Psoas muscle (tissue), 8 donors: ENCODE data around the gene PRR20G. TPM values are rescaled to one million over a fixed set of nuclear protein-coding genes. Genes with fewer than 3 reads are reported as not detected.

Experiments used
- ATAC-seq, 4 donors: fragments of 200-7000 bp; cut with Tn5 transposase; one replicate each; pipeline ENCODE4 v1.9.1; 2020; ENCODE audit warnings: moderate library complexity in 3 of 4, mild to moderate bottlenecking in 2 of 4
- DNase-seq, 2 donors: peaks; one replicate each; pipeline ENCODE4 v3.0.0-alpha.2; 2020
- H3K27ac ChIP-seq: fragments of 200-600 bp; one replicate; pipeline ENCODE4 v1.8.0; 2022
- H3K27me3 ChIP-seq, 3 donors: fragments of 200-600 bp in 1 of 3; one replicate each; pipeline versions ENCODE4 v1.6.1 to v1.8.0; 2013 to 2022; ENCODE audit warnings: low read length in 2 of 3, mild to moderate bottlenecking in 2 of 3, moderate library complexity in 1 of 3; ENCODE audit not compliant: insufficient read depth in 3 of 3
- H3K36me3 ChIP-seq, 2 donors: fragments of 200-600 bp in 1 of 2; one replicate each; pipeline versions ENCODE4 v1.6.1 to v1.8.0; 2013 to 2022; ENCODE audit warnings: low read depth in 1 of 2, mild to moderate bottlenecking in 1 of 2, moderate library complexity in 1 of 2; ENCODE audit not compliant: insufficient read depth in 1 of 2
- H3K4me1 ChIP-seq: fragments of 200-600 bp; one replicate; pipeline ENCODE4 v1.8.0; 2022
- H3K4me3 ChIP-seq: fragments of 200-600 bp; one replicate; pipeline ENCODE4 v1.8.0; 2022; ENCODE audit warnings: mild to moderate bottlenecking
- H3K9me3 ChIP-seq: fragments of 200-600 bp; one replicate; pipeline ENCODE4 v1.8.0; 2022
- CTCF ChIP-seq: fragments of 200-600 bp; IDR thresholded peaks from one replicate; pipeline ENCODE4 v1.8.0; 2022; ENCODE audit warnings: antibody characterized with exemption
- WGBS, 3 donors: extraction: QIAGEN DNeasy Blood & Tissue Kit; methylation state at CpG; one replicate each; pipeline versions ENCODE4 v1.1.6 to v1.1.7; 2013; 5-methylcytosine and 5-hydroxymethylcytosine counted together
- intact Hi-C, 2 donors: fragments of 100-400 bp; cut with DNase I; formaldehyde crosslinking; loops; one replicate each; pipeline versions ENCODE4 v1.11.0 to v1.14.2; 2022
- polyA plus RNA-seq, 3 donors: library from polyadenylated mRNA; stranded (reverse); fragments of 200-250 nt; gene quantifications; one replicate each; pipeline ENCODE4 v1.2.3, GENCODE V29; 2013
- total RNA-seq, 4 donors: library from RNA; stranded (reverse); fragmentation: NEBNext Ultra II Directional in 2 of 4; extraction: Animal tissue kit (Norgen Biotek cat#: 25700) in 2 of 4; gene quantifications; one replicate each; pipeline versions ENCODE4 v1.2.1 to v1.2.4, GENCODE V29; 2021 to 2023
- donor health status: healthy with polysubstance abuse.
- donor health status: DM: no; HTN: no; CAD: no; lungs with moderate emphysema.
- donor health status: Bipolar disorder and iron deficiency.
- donor health status: healthy.
- donor health status: DM: yes; HTN: yes; CAD: no.
- donor health status: DM: no; HTN: no; CAD: no.
- donor health status: DM: no; HTN: no; CAD: no.
- donor health status: DM: yes; HTN: yes; CAD: no.

Gene PRR20G
- total and polyA plus RNA-seq, 7 donors, result not detected

DNA sequence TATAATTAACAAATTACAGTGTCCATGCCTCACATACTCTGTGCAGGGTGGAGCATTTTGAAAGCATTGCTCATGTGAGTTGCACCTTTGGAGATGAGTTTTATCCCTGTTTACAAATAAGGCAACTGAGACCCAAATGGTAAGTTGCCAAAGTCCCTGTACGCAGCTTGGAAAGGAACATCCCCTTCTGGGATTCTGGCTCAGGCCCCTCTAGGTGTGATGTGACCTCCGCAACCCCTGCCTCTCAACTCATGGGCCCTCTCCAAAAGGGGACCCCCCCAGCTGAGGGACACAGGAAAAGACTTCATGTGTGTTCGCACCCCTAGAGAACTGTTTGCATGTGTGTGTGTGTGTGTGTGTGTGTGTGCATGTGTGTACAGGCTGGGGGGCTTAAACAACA is 25.3 kb downstream of the PRR20G start:
- 92 to 99% (median 98%) methylated on average over 3 of the region's 3 CpGs for WGBS, 3 donors
- no peak overlapping the region for H3K27ac ChIP-seq
- no peak for DNase-seq
- no peaks in the 10 kb centered on the region for H3K9me3 ChIP-seq
- H3K36me3 ChIP-seq, result no peaks in the 10 kb centered on the region
- H3K4me3 ChIP-seq, result no peak overlapping the region
- intact Hi-C loops, result no loop called here
- TF ChIP-seq CTCF, result no peak
- peaks cover 0 to 5% (median 0%) of the 10 kb centered on the region in 3 donors for H3K27me3 ChIP-seq
- H3K4me1 ChIP-seq, result no peaks in the 10 kb centered on the region
- no peak for ATAC-seq

DNA sequence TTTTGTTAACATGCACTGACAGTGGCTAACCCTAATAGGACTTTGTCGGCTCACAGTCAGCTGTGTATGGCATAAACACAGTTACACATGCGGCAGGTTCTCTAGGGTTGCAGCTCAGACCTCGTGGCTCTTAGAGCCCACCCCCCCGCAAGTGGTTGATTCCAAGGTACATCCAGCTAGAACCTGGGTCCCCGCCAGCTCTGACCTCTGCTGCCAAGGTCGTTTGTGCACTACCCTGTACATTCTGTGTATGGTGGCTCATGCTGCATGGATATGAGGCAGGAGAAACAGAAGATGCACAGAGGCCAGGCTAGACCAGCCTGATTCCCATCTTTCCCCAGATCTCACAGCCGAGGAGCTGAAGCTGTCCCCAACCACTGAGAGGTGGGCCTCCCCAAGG is 25.9 kb downstream of the PRR20G start:
- Histone ChIP-seq H3K27ac (no peak overlapping the region), H3K9me3 (no peaks in the 10 kb centered on the region), H3K4me1 (no peaks in the 10 kb centered on the region), H3K4me3 (no peak overlapping the region), H3K27me3 (peaks cover 0 to 5% (median 0%) of the 10 kb centered on the region in 3 donors), H3K36me3 (no peaks in the 10 kb centered on the region)
- ATAC-seq (no peak), DNase-seq (no peak)
- intact Hi-C loops, result no loop called here
- WGBS, 3 donors, result 81 to 85% (median 82%) methylated on average over 7 of the region's 7 CpGs
- TF ChIP-seq CTCF, result no peak

GRCh38 chr3:127260826-127261555 is 26.9 kb downstream of the PRR20G start:
- Histone ChIP-seq H3K36me3 (no peaks in the 10 kb centered on the region), H3K27ac (no peak overlapping the region), H3K4me3 (no peak overlapping the region), H3K4me1 (no peaks in the 10 kb centered on the region), H3K9me3 (no peaks in the 10 kb centered on the region), H3K27me3 (peaks cover 0 to 2% (median 0%) of the 10 kb centered on the region in 3 donors)
- no peak for TF ChIP-seq CTCF
- DNase-seq, result no peak
- intact Hi-C loops, result no loop called here
- 45 to 58% (median 50%) methylated on average over 6 of the region's 6 CpGs for WGBS, 3 donors
- no peak for ATAC-seq

GRCh38 chr3:127260416-127260815 is 27.4 kb downstream of the PRR20G start:
- Histone ChIP-seq H3K27me3 (peaks cover 0 to 4% (median 0%) of the 10 kb centered on the region in 3 donors), H3K9me3 (no peaks in the 10 kb centered on the region), H3K27ac (no peak overlapping the region), H3K36me3 (no peaks in the 10 kb centered on the region), H3K4me3 (no peak overlapping the region), H3K4me1 (no peaks in the 10 kb centered on the region)
- ATAC-seq (no peak), DNase-seq (no peak)
- 89 to 92% (median 91%) methylated on average over 7 of the region's 7 CpGs for WGBS, 3 donors
- TF ChIP-seq CTCF, result no peak
- intact Hi-C loops, result no loop called here

- DNase-seq (no peak), ATAC-seq (no peak)
- H3K36me3 ChIP-seq, result no peaks in the 10 kb centered on the region
- H3K9me3 ChIP-seq, result no peaks in the 10 kb centered on the region
- WGBS, 3 donors, result 76 to 82% (median 79%) methylated on average over 4 of the region's 4 CpGs
- H3K4me1 ChIP-seq, result no peaks in the 10 kb centered on the region
- peaks cover 0 to 4% (median 0%) of the 10 kb centered on the region in 3 donors for H3K27me3 ChIP-seq
- H3K4me3 ChIP-seq, result no peak overlapping the region
- H3K27ac ChIP-seq, result no peak overlapping the region
- intact Hi-C loops, result no loop called here
- no peak for TF ChIP-seq CTCF
Measured at GRCh38 chr3:127259882-127260281, 28.0 kb downstream of the PRR20G start.
